Right lobe of liver (tissue), 4 donors: ENCODE results near the gene TENT4B.

ENCODE experiments used
- POLR2A ChIP-seq: fragments of 450-650 bp; IDR thresholded peaks from one replicate; pipeline ENCODE4 v1.6.1; 2017; ENCODE audit warnings: antibody characterized with exemption, mild to moderate bottlenecking
- TF ChIP-seq, protein P1 (sequence below), 4 donors: fragments of 200-600 bp in 3 of 4; fragments of 450-650 bp in 1 of 4; IDR thresholded peaks; one replicate each; pipeline versions ENCODE4 v1.5.1 to v1.8.0; 2016 to 2022; ENCODE audit warnings: antibody characterized with exemption in 4 of 4, mild to moderate bottlenecking in 2 of 4
- donor health status: DM: no; HTN: no; CAD: no.
- donor health status: DM: no; HTN: no; CAD: no.
- donor health status: DM: no; HTN: yes; CAD: no.

DNA sequence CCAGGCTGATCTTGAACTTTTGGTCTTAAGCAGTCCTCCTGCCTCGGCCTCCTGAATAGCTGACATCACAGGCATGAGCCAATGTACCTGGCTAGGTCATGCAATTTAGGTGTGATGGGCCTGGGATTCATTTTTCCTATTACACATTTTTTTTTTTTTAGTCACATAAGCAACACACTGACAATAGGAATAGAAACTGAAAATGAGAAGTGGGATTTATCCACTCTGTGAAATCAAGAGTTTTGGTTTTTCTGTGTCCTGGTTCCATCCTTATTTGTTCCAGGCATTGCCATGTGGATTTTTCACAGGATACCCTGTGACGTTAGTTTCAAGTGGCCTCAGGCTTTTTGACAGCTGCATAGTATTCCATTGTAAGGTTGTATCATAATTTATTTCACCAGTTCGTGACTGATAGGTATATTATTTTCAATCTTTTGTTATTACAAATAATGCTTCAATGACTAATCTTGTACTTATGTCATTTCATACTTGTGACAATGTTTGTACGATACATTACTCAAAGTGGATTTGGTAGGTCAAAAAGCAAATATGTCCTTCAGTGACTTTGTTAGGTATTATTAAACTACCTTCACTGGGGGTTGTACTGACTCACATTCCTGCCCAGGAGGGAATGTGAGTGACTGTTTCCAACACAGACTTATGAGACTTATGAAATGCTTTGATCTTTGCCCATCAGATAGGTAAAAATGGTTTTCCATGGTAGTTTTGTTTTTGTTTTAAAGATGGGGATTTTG is 123.9 kb downstream of the TENT4B start:
- TF ChIP-seq, protein P1, sequence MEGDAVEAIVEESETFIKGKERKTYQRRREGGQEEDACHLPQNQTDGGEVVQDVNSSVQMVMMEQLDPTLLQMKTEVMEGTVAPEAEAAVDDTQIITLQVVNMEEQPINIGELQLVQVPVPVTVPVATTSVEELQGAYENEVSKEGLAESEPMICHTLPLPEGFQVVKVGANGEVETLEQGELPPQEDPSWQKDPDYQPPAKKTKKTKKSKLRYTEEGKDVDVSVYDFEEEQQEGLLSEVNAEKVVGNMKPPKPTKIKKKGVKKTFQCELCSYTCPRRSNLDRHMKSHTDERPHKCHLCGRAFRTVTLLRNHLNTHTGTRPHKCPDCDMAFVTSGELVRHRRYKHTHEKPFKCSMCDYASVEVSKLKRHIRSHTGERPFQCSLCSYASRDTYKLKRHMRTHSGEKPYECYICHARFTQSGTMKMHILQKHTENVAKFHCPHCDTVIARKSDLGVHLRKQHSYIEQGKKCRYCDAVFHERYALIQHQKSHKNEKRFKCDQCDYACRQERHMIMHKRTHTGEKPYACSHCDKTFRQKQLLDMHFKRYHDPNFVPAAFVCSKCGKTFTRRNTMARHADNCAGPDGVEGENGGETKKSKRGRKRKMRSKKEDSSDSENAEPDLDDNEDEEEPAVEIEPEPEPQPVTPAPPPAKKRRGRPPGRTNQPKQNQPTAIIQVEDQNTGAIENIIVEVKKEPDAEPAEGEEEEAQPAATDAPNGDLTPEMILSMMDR (IDR thresholded peaks at IDR 0.05), result no peak
- TF ChIP-seq POLR2A, result no peak
